Stimulated activated naive CD4-positive, alpha-beta T cell (primary cell): ENCODE data around the gene CD52.
A peak's percentile ranks its signal among the peaks of the same experiment; 100 is the strongest.

Experiments used
- DNase-seq, 6 experiments: peaks; one replicate each; lab custom pipeline; 2025; lab: John Stamatoyannopoulos, UW

CD52 gene

DNA sequence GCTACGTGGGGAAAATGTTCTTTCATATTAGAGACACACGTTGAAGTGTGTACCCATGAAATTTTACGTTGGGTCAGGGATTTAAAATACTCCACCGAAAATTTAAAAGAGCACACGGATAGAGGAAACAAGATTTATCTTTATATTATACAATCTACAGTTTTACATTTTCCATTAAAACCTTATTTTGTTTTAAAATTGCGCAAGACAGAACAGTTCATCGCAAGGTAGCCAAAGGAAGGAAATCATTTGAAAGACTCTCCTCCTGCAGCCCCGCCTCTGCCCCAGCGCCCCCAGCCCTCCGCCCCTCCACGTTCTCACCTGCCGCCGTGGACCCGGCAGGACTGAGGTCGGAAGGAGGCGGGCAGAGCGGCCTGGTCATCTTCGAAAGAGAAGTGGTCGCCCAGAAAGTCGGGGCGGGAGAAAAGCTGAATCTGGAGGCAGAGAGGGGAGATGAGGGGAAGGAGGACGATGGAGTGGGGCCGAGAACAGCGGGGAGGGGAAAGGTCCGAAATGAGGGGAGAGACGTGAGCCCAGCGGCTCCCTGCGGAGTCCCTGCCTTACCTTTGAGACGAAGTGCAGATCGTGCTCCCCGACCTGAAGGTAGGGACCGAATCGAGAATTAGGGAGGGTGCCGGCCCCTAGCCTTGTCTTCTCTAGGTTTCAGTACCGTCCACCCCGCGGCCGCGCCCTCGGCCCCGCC, 18.2 kb downstream of the CD52 start:
- DNase-seq, result peak in 1 of 6 experiments; percentile 66

DNA sequence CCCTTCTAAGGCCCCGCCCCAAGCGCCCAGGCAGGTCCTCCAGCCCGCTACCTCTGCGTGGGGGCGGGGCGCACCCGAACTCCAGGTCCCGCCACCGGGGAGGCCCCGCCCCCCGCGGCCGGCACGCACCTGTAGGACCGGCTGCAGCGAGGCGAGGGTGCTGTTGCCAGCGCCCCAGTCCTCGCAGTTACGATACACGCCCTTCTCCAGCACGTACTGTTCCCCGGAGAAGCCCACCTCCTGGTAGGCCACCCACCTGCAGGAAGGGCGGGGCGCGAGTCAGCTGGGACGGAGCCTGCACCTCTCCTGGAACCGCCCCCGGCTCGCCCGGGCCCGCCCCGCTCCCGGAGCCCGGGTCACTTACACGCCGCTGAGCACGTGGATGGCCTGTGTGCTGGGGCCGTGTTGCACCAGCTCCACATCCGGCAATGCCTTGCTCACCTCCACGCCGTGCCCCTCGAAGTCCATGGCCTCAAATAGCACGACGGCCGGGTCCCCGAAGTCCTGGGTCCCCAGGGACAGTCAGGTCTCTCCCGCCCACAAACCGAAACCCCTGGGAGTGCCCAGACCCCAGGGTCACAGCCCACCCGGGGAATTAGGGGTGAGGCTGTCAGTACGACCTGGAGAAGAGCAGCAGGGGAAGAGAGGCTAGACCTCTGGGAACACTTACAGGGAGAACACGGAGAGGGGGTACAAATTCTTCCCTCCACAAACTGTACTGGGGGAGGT, 18.9 kb downstream of the CD52 start:
- DNase-seq, result peak; percentile 50 to 86 (median 78)

DNA sequence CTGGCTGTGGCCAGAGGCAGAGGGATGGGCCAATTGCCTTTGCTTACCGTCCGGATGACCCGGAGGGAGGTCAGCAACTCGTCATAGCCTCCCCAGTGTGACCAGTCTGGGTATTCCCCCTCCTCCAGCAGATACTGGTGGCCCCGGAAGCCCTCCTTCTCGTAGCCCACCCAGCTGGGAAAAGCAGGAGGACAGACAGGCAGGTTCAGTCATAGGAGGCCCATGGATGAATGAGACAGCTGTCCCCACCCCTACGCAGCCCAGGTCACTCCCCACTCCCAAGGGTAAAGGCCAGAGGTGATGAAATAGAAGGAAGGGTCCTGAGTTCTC, 19.4 kb downstream of the CD52 start:
- DNase-seq, result no peak

DNA sequence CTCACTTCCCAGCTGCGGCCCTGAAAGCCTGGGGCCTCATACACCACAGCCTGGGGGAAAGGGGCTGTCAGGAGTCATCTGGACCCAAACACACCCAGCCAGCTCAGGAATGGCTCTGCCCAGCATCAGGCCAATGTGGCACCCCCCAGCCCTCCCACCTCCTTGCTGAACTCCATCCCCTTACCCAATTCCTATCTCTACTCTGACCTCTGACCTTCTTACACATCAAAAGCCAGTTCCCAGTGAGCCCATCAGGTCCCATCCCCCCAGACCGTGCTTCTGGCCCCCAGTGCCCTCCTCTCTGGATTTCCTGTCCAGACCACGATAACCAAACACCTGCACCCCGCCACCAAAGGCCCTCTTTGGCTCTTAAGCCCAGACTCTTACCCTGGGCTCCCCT, 19.9 kb downstream of the CD52 start:
- DNase-seq, result no peak

DNA sequence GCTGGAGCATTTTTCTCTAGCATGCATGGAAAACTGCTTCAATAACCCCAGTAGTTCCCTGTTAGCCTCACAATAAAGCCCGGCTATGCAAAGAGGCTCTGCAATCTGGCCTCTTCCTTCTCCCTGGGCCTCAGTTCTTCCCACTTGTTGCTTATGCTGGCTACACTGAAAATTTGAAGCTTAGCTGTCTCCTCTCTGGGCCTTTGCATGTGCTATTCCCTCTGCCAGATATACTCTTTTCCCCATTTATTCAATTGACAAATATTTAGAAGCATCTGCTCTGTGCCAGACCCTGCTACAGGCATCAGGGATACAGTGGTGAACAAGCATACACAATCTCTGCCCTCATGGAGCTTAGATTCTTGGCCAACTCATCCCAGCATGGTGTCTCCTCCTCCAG, 20.9 kb downstream of the CD52 start:
- no peak for DNase-seq

DNA sequence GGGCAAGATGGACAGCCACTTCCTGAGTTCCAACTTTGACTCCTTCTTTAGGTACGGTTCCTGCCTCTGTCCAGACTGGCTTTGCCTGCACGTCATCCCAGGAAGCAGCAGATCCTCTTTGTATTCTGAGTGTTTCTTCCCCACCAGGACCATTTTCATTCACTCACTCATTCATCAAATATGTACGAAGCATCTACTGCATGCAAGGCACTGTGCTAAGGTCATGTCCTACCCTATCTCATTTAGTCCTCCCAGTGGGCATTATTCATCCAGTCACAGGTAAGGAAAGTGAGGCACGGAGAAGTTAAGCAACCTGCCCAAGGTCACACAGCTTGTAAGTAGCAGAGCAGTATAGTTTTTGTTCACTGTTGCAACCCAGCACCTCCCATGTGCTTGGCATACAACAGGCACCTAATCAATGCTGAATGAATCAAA, 22.3 kb downstream of the CD52 start:
- no peak for DNase-seq

DNA sequence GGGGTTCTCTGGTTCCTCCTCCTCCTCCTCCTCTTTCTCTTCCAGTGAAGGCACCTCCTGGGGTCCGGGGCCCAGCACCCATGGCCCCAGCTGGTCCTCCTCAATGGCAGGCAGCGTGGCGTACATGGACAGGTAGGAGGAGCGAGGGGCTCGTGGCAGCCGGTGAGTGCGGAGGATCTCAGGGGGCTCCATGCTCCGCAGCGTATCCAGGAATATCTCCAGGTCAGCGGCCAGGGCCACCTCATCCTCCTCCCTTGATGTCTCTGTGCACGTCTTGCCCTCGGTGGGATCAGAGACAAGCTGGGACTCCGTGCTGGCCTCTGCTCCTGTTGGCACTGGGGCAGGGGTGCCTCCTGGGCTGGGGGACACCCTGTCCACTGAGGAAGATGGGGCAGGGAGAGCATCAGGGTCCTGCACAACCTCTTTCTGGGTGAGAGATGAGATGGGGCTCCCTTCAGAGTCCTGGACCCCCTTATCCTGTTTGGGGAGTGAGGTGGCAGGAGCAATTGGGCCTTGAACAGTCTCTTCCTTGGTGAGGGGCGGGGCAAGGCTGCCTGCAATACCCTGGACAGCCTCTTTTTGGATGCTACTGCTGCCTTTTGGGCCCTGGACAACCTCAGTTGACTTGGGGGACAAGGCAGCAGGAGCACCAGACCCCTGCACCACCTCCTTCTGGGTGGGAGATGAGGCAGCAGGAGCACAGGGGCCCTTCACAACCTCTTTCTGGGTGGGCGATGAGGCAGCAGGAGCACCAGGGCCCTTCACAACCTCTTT, 26.6 kb downstream of the CD52 start:
- DNase-seq, result no peak

DNA sequence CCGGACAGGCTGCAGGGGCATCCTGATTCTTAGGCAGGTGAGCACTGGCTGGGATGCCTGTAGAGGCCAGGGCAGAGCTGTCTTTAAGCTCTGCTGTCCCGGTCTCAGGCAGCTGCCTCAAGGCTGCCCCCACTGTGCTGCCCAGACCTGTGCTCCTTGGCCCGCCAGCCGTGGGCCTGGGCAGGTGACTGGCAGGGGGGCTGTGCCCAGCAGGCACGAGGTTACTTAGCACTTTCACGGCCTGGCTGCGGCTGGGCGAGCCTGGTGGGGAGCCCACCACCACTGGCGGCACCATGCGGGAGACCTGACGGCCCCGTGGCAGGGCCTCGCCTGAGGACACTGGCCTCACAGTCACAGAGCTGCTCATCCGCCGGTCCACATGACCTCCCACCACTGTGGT, 28.0 kb downstream of the CD52 start:
- no peak for DNase-seq

DNA sequence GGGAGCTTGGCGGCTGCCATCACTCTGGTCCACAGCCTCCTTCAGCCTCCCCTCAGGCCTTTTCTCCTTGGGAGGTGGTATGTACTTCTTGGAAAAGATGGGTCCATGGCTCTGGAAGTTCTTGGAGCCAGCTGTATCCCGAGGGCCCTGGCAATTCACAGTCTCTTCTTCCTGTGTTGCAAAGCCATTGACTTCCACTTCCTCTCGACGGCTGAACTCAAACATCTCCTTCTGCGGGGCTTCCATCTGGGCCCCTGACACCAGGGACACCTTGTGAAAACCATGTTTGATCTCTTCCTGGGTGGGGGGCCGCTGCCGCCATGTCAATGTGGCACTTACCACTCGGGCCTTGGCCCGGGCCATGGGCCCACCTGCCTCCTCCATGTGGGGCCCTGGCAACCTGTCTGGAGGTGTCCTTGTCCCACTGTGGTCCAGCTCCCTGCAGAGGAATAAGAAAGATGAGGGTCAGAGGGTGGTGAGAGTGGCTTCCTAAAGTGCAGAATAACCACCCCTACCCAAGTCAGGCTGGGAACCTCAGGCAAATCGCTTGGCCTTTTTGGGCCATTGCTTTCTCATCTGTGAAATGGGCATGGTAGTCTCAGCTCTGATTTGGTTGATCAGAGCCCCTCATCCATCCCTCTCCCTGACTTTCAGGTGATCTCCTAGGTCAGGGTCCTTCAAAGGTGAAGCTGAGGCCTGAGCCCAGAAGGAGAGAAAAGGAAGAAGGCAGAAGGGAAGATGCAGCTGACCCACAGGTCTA, 28.7 kb downstream of the CD52 start:
- DNase-seq, result no peak

DNA sequence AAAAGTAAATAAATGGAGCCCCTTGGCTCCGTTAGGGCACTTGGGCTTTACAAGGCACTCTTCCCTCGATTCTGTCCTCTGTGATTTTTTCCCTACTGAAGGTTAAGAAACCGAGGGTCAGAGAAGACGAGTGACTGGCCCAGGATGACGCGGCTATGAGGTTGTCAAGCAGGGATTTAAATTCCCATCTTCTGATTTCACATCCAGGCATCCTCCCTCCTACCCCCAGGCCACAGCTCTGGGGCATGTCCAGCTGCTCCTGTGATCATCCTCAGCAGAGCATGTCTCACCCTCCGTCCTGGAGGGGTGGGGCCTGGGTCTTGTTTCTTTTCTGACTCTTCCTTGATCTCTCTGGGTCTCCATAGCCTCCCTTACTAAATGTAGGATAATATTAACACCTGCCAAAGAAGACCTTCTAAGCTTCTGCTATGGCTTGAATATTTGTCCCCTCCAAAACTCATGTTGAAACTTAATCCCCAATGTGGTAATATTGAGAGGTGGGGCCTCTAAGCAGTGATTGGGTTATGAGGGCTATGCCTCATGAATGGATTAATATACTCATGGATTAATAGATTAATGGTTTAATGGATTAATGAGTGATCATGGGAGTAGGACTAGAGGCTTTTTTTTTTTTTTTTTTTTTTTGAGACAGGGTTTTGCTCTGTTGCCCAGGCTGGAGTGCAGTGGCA, 31.6 kb downstream of the CD52 start:
- no peak for DNase-seq

DNA sequence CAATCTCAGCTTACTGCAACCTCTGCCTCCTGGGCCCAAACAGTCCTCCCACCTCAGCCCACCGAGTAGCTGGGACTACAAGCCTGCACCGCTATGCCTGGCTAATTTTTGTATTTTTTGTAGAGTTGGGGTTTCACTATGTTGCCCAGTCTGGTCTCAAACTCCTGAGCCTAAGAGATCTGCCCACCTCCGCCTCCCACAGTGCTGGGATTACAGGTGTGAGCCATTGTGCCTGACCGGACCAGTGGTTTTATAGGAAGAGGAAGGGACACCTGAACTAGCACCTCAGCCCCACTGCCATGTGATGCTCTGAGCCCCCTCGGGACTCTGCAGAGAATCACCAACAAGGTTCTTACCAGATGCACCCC, 32.1 kb downstream of the CD52 start:
- no peak for DNase-seq

DNA sequence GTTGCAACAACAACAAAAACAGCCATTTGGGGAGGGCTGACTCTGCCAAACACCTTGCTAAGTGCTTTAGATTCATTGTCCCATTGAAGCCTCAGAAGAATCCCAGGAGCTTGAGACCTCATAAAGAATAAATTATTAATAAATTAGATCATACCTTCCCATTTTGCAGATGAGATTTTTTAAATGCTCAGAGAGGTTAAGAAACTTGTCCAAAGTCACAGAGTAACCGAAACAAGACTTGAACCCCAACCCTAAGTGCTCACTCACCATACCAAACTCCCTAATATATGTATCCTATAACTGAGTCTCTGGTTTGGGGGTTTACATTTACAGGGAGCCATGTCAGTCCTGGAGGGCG, 32.6 kb downstream of the CD52 start:
- no peak for DNase-seq

DNA sequence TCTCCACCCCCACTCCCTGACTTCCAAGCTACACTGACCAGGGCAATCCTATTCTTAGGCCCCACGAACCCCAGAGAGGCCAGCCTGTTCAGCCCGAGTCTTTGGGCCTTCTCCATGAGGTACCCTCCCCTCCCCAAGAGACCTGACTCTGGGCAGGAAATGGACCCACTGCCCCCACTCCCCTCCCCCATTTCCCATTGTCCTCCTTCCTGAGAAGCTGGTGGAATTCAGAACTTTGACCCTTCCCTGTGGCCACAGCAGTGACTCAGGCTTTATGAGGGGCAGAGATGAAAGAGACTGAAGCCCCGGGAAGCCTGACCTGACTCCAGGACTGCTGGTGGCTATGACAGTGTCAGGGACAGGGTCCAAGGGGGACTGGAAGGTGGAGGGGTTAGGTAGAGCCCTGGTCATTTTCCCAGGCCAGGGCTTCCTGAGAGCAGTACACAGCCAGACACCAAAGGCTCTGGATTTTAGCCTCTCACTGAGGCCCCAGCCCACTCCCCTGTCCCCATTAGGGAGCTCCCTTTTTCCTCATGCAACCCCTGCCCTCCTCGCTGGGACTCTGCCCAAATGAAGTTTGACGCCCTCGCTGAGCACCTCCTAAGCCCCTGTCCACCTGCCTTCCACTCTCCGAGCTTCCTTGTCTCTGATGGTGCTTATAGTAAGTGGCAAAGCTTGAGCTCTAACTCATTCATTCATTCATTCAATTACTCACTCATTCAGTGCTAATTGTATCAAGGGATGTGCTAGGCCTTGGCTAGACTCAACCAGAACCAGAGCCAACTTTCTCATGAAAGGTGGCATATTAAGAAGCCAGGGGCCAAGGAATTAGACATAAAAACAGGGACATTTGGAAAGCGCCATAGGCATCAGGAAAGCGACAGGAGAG, 33.2 kb downstream of the CD52 start:
- no peak for DNase-seq

DNA sequence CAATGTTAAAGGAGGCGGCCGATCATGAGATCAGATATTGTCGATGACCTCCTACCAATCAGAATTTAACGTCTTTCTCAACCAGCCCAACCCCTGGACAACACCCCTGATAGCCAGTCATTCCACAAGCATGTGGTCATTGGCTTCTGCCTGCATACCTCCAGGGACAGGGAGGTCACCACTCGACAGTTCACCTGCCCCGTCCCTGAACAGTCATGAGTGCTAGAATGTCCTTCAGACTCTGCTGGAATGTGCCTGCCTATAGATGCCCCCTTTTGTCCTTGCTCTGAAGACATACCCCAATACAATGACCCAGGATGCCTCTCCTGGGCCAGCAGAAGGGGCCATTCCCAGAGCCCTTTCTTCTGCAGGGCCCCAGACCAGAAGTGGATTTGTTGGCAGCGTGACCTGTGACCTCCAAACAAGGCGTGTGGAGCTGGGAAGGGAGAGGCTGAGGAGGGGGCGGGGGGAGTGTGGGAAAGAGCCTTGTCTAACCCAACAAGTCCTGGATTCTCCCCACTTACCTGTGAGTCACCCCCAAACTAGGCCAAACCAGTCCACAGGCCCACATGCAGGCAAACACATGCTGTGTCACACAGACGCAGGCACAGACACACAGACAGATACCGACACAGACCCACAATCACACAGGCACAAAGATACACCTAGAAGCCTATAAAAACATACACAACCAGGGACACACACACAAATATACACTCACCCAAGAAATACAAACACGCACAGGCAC, 34.0 kb downstream of the CD52 start:
- DNase-seq, result no peak

DNA sequence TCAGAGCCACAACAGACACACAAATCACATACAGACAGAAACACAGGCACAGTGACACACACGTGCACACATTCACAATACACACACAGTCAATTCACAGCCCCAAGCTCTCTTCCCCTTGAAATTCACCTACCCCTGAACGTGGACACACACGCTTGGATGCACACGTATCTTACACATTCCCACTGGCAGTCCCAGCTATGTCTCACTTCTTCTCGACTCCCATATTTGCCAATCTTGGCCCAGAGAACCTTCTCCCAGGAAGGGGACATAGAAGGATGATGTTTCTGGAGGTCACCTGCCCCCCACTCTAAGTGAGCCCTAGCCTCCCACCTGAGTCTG, 34.6 kb downstream of the CD52 start:
- no peak for DNase-seq

DNA sequence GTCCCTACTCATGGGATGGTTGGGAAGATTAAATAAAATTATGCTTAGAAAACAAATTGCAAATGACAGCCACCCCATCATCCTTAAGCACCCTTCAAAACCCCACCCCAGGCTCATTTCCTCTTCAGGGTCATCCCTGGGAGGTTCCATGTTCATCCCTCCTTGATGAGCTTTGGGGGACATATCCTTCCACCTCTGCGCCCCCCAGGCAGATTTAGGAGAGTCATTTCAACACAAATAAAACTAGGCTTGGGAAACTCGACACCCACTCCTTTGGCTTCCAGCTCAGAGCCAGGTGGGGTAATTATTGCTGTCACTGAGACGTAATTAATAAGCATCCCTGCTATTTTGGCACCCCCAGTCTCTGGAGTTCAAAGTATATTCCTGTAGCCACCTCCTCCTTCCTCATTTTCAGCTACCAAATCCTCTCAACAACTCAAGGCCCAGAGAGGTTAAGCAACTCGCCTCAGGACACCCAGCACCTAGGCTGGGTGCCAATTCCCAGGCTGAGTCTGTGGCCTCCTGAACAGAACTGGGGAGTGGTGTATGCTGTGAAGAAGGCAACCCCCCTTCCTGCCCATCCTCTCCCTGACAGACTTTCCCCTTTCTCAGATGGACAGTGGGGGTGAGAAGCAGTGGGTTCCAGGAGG, 35.6 kb downstream of the CD52 start:
- DNase-seq, result no peak

DNA sequence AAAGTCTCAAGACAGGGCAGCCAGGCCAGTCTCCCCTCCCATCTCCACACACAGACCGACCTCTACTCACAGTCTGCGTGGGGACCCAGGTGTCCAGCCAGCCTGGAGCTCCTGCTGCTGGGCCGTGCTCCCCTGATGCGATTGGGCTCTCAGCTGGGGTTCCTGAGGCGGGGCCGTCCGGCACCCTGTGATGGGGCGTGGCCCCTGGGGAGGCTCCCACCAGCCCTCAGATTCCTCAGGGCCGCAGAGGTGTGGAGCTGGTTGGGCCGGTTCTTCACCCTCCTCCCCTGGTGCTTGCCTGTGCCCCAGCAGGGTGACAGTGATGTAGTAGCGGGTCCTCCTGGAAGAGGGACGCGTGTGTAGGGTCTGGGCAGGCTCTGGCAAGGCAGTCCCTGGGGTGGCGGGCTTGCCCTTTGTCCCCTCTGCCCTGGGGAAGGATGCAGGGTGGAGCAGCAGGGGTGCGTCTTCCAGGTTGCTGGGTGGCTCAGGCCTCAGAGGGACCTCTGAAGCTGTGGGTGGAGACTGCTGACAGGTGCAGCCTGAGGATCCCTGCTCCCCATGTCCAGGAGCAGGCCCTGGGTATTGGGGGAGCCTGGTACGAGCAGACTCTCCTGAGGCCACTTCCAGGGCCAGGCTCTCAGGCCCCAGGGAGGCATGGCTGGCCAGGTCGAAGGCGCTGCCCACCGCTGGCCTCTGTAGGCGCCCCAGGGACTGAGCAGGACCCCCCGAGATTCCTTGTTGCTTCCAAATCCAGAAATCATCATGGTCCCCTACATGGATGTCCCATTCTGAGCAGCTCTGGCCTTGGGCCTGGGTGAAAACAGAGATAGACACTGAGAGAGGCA, 36.4 kb downstream of the CD52 start, which contains the start of gene CRYBG2:
TSS of gene CRYBG2 (minus strand) at position 155 of the 845 bp plus-strand sequence. CDS start 7,473 bp downstream, outside the sequence.
- DNase-seq, result no peak

DNA sequence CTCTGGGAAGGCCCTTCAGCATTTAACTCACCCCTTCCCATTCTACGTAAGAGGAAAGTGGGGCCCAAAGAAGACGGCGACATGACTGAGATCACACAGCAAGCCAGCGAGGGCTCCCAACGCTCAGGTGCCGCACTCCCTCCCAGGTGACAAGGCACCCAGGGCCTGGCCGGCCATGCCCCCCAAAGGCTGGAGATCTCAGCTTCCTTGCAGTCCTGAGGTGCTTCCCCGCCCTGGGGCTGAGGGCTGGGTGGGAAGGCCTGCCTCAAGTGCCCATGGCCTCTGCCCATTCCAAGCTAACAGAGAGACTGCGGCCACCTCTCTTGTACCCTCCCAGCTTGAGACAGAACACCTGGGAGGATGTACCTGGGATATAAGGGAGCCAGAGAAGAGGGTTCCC, 37.2 kb downstream of the CD52 start:
- DNase-seq, result no peak

DNA sequence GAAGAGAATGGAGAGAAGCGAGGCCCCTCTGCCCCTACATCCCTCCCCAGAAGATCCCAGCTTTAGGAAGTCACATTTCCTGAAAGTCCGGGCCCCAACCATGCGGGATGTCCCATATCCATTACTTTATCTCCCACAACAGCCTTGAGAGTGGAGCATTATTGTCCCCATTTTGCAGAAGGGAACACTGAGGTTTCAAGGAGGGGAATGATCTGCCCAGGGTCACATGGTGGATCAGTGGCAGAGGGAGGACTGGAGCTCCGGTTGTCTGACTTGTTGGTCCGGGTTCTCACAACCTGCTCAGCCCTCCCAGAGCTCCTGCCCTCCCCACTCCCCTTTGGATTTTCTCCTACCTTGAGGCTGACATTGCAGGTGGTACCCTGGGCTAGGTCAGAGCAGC, 38.3 kb downstream of the CD52 start:
- no peak for DNase-seq
